Gastroesophageal sphincter (tissue), 3 donors: ENCODE data around the gene WDR33.

Source experiments
- POLR2A ChIP-seq, 2 donors: fragments of 450-650 bp; IDR thresholded peaks; one replicate each; pipeline ENCODE4 v1.6.1; 2017; ENCODE audit warnings: antibody characterized with exemption in 2 of 2, mild to moderate bottlenecking in 2 of 2, moderate library complexity in 1 of 2
- POLR2AphosphoS5 ChIP-seq: sonication (generic); formaldehyde crosslinking; IDR thresholded peaks from one replicate; pipeline ENCODE4 v1.6.1; 2017; ENCODE audit warnings: antibody characterized with exemption
- TF ChIP-seq, protein P1 (sequence below), 4 experiments: fragments of 200-600 bp in 2 of 4; fragments of 450-650 bp in 2 of 4; sonication (generic) in 1 of 4; IDR thresholded peaks; one replicate each; pipeline ENCODE4 v1.5.1; 2017 to 2019; ENCODE audit warnings: antibody characterized with exemption in 4 of 4, mild to moderate bottlenecking in 2 of 4, moderate library complexity in 2 of 4

DNA sequence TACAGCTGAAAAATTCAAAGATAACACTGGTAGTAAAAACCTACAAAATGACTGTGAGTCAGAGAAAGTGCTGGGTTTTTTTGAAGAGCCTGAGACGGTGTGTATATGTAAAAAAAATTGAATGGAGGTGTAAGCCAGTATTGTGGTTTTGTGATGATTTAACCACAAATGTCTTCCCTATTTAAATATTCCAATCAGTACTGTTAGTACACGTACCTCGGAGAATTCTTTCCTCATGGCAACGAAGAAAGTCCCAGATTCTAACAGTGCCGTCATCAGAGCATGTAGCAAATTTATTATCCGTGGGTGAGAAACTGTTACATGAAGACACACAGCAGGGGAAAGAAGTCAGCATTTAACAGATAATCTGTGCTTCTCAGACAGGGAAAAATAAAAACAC is 48.1 kb downstream of the WDR33 start:
- TF ChIP-seq, protein P1, sequence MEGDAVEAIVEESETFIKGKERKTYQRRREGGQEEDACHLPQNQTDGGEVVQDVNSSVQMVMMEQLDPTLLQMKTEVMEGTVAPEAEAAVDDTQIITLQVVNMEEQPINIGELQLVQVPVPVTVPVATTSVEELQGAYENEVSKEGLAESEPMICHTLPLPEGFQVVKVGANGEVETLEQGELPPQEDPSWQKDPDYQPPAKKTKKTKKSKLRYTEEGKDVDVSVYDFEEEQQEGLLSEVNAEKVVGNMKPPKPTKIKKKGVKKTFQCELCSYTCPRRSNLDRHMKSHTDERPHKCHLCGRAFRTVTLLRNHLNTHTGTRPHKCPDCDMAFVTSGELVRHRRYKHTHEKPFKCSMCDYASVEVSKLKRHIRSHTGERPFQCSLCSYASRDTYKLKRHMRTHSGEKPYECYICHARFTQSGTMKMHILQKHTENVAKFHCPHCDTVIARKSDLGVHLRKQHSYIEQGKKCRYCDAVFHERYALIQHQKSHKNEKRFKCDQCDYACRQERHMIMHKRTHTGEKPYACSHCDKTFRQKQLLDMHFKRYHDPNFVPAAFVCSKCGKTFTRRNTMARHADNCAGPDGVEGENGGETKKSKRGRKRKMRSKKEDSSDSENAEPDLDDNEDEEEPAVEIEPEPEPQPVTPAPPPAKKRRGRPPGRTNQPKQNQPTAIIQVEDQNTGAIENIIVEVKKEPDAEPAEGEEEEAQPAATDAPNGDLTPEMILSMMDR (IDR thresholded peaks at IDR 0.05) = no peak
- no peak for TF ChIP-seq POLR2AphosphoS5
- TF ChIP-seq POLR2A (IDR thresholded peaks at IDR 0.05) = no peak
